AG04449 (cell line): ENCODE data around the gene S100A11.
A peak's percentile ranks its signal among the peaks of the same experiment; 100 is the strongest.
"Not testable (repeated sequence)": the region's sequence is repeated elsewhere in the genome, so short reads cannot be mapped to it uniquely, and the experiment has no call there.

ENCODE experiments used
- CTCF ChIA-PET: fragments of 350-600 bp; formaldehyde crosslinking; extraction: SDS; loops from one replicate; lab custom pipeline; 2021; ENCODE audit warnings: antibody characterized with exemption; lab: Yijun Ruan, JAX
- POLR2A ChIA-PET: fragments of 400-600, 350-600 bp; formaldehyde crosslinking; extraction: SDS; loops from one replicate; lab custom pipeline; 2020; ENCODE audit warnings: antibody characterized with exemption, inconsistent platforms; lab: Yijun Ruan, JAX
- DNase-seq: peaks from one replicate; pipeline ENCODE4 v3.0.0-alpha.2; 2010; ENCODE audit warnings: low read depth, low spot score
- H3K4me3 ChIP-seq: 2 replicates; pipeline ENCODE4 v1.5.1; 2011; ENCODE audit warnings: low read depth, mild to moderate bottlenecking, control low read depth, low read length
- CTCF ChIP-seq: IDR thresholded peaks from one replicate; pipeline ENCODE4 v1.5.1; 2011; ENCODE audit warnings: mild to moderate bottlenecking, moderate library complexity, low read length, control low read depth, inconsistent platforms; ENCODE audit not compliant: insufficient read depth; ENCODE audit errors: missing control alignments

The S100A11 gene

GRCh38 chr1:152036267-152037216, at the start of gene S100A11:
TSS of gene S100A11 (minus strand) at chr1:152037004. CDS start at chr1:152036915, 89 bp downstream.
- CTCF ChIA-PET = interaction anchor here (1.2 to 4.4 kb wide), 11 partner anchors 9 to 422 kb away, joined by 3 to 59 read pairs (median 18); no protein-coding TSS in a partner anchor
- TF ChIP-seq CTCF = no peak
- peak within 1 kb of the TSS; percentile 82 for H3K4me3 ChIP-seq
- DNase-seq = no peak
- POLR2A ChIA-PET = interaction anchor here (0.6 to 2.3 kb wide), 6 partner anchors 11 to 1511 kb away, joined by 3 to 37 read pairs (median 4); no protein-coding TSS in a partner anchor

GRCh38 chr1:152084853-152085252, 48.0 kb upstream of the S100A11 start:
- DNase-seq = no peak
- POLR2A ChIA-PET = no interaction called here
- H3K4me3 ChIP-seq = no peak overlapping the region
- CTCF ChIA-PET = no interaction called here
- TF ChIP-seq CTCF = no peak

- H3K4me3 ChIP-seq, CTCF ChIA-PET, DNase-seq, POLR2A ChIA-PET: not testable (repeated sequence)
Observed at GRCh38 chr1:152081026-152081425, 44.2 kb upstream of the S100A11 start.

- CTCF ChIA-PET = interaction anchor here (0.7 kb wide), 1 partner anchor 28 kb away, joined by 3 read pairs; no protein-coding TSS in a partner anchor
- POLR2A ChIA-PET, H3K4me3 ChIP-seq, DNase-seq: not testable (repeated sequence)
Observed at GRCh38 chr1:152080494-152080893, 43.7 kb upstream of the S100A11 start.

- ChIA-PET POLR2A (no interaction called here), CTCF (no interaction called here)
- no peak overlapping the region for H3K4me3 ChIP-seq
- TF ChIP-seq CTCF = no peak
- no peak for DNase-seq
Observed at GRCh38 chr1:152078831-152079441, 42.1 kb upstream of the S100A11 start.

- H3K4me3 ChIP-seq = no peak overlapping the region
- ChIA-PET CTCF (interaction anchor here (1.7 kb wide), 1 partner anchor 19 kb away, joined by 6 read pairs; no protein-coding TSS in a partner anchor), POLR2A (no interaction called here)
- no peak for TF ChIP-seq CTCF
- DNase-seq = no peak
Observed at GRCh38 chr1:152072311-152072710, 35.5 kb upstream of the S100A11 start.

GRCh38 chr1:152071123-152071522, 34.3 kb upstream of the S100A11 start:
- CTCF ChIA-PET = no interaction called here
- H3K4me3 ChIP-seq = no peak overlapping the region
- TF ChIP-seq CTCF = no peak
- POLR2A ChIA-PET = no interaction called here
- DNase-seq = no peak
